NCI-H2227 (cell line): ENCODE results near the gene HES5.

Experiments
- DNase-seq: peaks from one replicate; lab custom pipeline; 2025; ENCODE audit not compliant: unreplicated experiment; lab: John Stamatoyannopoulos, UW

The HES5 gene

GRCh38 chr1:2547210-2548067 lies 17.4 kb upstream of the HES5 start:
- DNase-seq = no peak

GRCh38 chr1:2546515-2547209 lies 16.6 kb upstream of the HES5 start:
- peak; percentile 92 for DNase-seq

- DNase-seq = peak; percentile 93
These were observed 15.9 kb upstream of the HES5 start for GRCh38 chr1:2545754-2546514.

- no peak for DNase-seq
These were observed 15.0 kb upstream of the HES5 start for GRCh38 chr1:2544875-2545640.

GRCh38 chr1:2544093-2544874 lies 14.2 kb upstream of the HES5 start:
- DNase-seq = no peak

GRCh38 chr1:2543543-2544092 lies 13.6 kb upstream of the HES5 start:
- peak; percentile 69 for DNase-seq

- DNase-seq = no peak
These were observed 12.3 kb upstream of the HES5 start for GRCh38 chr1:2542246-2542915.

GRCh38 chr1:2541619-2542245 lies 11.7 kb upstream of the HES5 start:
- no peak for DNase-seq

- peak; percentile 74 for DNase-seq
These were observed 10.9 kb upstream of the HES5 start for GRCh38 chr1:2540816-2541492.

- DNase-seq = no peak
These were observed 9.3 kb upstream of the HES5 start for GRCh38 chr1:2539312-2539907.

GRCh38 chr1:2538872-2539271 lies 8.8 kb upstream of the HES5 start:
- no peak for DNase-seq

- no peak for DNase-seq
These were observed 8.3 kb upstream of the HES5 start for GRCh38 chr1:2538376-2538775.

- no peak for DNase-seq
These were observed 7.7 kb upstream of the HES5 start for GRCh38 chr1:2537784-2538115.

GRCh38 chr1:2535981-2536380 lies 5.9 kb upstream of the HES5 start:
- DNase-seq = no peak

GRCh38 chr1:2535455-2535854 lies 5.4 kb upstream of the HES5 start:
- DNase-seq = no peak

- no peak for DNase-seq
These were observed 4.8 kb upstream of the HES5 start for GRCh38 chr1:2534687-2535441.

GRCh38 chr1:2534315-2534686 lies 4.2 kb upstream of the HES5 start:
- no peak for DNase-seq
